Esophagus mucosa (tissue), 1 donor: ENCODE data around the gene FGF18. TPM values are rescaled to one million over a fixed set of nuclear protein-coding genes. Genes with fewer than 3 reads are reported as not detected.
A peak's percentile ranks its signal among the peaks of the same experiment; 100 is the strongest.
"Not testable (repeated sequence)": the region's sequence is repeated elsewhere in the genome, so short reads cannot be mapped to it uniquely, and the experiment has no call there.

Experiments
- ATAC-seq: fragments of 200-7000 bp; cut with Tn5 transposase; one replicate; pipeline ENCODE4 v1.9.1; 2020
- total RNA-seq: library from RNA; stranded (reverse); gene quantifications from one replicate; pipeline ENCODE4 v1.2.4, GENCODE V29; 2023
- donor health status: DM: yes; HTN: yes; CAD: no.

FGF18 gene
- total RNA-seq, 1 donor from 2014 or later = 0.08 TPM

DNA sequence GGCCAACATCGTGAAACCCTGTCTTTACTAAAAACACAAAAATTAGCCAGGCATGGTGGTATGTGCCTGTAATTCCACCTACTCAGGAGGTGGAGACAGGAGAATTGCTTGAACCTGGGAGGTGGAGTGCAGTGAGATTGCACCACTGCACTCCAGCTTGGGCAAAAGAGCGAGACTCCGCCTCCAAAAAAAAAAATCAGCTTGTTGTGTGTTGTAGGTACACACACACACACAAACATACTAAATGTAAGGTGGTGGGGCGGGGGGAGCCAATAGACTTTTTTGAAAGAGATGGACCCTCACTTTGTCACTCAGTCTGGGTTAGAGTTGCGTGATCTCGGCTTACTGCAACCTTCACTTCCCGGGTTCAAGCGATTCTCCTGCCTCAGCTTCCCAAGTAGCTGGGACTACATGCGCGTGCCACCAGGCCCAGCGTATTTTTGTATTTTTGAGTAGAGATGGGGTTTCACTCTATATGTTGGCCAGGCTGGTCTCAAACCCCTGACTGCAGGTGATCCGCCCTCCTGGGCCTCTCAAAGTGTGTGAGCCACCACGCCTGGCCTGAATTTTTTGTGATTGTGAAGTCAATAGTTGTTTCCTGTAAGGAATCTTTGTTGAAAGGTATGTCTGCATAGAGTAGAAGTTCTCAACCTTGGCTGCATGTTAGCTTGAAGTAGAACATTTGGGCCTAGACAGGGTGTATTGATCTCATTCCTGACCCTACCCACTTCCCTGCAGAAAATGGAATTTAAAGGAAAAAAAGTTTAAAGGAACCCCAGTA lies 18.1 kb upstream of the FGF18 start:
- ATAC-seq = no peak

DNA sequence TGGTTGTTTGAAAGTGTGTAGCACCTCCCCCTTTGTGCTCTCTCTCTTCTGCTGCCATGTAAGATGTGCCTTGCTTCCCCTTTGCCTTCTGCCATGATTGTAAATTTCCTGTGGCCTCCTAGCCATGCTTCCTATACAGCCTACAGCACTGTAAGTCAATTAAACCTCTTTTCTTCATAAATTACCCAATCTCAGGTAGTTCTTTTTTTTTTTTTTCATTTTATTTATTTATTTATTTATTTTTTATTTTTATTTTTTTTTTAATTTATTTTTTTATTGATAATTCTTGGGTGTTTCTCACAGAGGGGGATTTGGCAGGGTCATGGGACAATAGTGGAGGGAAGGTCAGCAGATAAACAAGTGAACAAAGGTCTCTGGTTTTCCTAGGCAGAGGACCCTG lies 16.7 kb upstream of the FGF18 start:
- not testable (repeated sequence) for ATAC-seq

DNA sequence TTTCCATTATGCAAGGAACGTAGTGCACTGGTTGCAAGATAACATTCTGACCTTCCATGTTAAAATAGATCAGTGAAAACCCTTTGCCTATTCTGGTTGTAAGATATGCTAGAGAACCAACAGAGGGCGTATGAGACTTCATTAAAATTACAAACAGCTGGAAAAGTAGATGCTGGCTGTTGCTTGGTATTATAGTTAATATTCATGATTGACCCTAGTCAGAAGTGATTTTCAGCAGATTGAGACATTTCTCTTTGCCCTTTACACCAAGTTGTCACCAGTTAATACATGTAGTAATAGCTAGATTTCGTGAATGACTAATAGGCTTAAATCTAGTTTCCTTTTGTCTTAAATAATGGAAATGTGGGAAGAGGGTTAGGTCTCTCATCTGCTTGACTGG lies 13.8 kb upstream of the FGF18 start:
- no peak for ATAC-seq

DNA sequence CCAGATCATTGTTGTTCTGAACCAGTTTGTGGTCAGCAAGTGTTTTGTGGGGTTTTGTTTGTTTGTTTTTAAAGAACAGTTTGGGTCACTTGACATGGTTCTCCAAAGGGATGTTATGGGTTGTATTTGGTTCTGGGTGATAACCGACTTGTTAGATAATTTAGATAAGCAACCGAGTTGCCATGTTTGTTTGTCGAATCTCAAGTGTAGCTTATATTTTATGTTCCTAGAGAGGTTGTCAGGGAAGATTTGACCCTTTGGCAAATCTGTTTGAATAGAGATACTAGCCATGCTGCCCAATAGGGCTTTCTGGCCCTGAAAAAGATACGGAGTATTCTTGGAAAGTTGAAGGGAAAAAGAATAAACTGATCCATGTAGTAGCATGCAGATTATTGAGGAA lies 12.2 kb upstream of the FGF18 start:
- no peak for ATAC-seq

DNA sequence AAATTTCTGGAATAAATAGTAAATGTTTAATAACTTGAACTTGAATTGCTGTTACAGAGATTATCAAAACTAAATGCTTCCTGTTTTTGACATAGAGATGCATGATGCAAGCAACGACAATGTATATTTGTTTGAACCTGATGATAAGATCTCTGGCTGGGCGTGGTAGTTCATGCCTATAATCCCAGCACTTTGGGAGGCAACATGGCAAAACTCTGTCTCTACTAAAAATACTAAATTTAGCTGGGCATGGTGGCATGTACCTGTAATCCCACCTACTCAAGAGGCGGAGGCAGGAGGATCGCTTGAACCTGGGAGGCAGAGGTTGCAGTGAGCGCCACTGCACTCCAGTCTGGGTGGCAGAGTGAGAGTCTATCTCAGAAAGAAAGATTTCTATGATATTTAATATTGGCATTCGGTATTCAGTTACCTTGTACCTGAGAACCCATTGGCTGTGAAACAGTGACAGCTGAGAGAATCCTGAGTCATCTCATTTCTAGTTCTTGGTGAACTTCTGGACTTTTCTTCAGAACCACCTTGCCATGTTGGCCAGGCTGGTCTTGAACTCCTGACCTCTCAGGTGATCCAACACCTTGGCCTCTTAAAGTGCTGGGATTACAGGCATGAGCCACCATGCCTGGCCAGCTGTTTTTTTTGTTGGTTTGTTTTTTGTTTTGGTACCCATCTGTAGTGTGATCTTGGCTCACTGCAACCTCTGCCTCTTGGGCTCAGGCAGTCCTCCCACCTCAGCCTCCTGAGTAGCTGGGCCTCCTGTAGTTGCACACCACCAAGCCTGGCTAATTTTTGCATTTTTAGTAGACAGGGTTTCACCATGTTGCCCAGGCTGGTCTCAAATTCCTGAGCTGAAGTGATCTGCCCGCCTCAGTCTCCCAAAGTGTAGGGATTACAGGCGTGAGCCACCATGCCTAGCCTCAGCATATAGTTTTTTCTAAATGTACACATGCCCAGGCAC lies 10.0 kb upstream of the FGF18 start:
- ATAC-seq = no peak

DNA sequence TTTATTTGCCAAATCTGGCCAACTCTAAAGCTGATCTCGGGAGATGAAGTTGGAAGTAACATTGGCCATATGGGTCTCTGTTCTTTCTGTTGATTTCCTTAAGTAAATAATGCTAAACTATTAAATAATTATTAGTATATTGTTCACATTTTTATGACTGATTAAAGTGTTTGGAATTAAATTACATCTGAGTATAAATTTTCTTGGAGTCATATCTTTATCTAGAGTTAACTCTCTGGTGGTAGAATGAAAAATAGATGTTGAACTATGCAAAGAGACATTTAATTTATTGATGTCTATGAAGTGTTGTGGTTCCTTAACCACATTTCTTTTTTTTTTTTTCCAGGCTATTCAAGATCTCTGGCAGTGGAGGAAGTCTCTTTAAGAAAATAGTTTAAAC lies 9.3 kb upstream of the FGF18 start:
- ATAC-seq = no peak

DNA sequence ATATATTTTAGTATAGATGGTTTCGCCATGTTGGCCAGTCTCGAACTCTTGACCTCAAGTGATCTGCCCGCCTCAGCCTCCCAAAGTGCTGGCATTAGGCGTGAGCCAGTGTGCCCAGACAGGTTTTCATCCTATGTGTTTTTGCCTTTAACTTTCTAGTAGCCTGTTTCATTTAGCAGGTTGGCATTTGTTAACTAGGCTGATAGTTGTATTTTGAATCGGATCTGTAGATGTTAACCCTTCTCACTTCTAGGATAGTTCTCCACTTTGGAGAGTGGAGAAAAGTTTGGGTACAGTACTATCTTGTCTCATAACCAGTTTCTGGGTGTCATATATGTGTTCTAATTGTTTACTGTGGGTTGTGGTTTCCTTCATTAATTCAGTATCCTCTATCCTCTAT lies 7.3 kb upstream of the FGF18 start:
- ATAC-seq = no peak

DNA sequence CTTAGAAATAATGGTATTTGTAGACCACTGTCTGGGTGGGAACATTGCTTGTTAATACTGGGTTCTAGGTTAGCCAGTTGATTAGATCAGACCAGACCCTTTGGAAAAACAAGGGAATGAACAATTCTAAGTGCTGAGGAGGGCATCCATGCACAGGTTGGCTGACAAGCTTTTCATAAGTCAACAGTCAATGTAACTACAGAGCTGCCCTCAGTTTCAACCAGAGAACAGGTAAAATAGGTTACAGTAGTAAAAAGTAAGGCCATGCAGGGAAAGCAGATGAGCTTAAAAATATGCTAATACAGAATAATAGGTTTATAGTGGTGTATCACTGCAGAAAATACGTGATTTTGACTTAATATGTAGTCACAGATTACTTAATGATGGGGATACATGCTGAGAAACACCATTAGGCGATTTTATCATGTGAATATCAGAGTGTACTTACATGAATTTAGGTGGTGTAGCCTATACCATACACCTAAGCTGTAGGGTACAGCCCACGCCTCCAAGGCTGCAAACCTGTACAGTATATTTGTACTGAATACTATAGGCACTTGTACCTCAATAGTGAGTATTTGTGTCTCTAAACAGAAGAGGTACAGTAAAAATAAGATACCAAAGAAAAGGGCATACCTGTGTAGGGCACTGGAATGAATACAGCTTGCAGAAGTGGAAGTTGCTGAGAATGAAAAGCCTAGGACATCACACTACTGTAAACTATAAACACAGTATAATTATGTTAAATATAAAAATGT lies 6.1 kb upstream of the FGF18 start:
- ATAC-seq = no peak

DNA sequence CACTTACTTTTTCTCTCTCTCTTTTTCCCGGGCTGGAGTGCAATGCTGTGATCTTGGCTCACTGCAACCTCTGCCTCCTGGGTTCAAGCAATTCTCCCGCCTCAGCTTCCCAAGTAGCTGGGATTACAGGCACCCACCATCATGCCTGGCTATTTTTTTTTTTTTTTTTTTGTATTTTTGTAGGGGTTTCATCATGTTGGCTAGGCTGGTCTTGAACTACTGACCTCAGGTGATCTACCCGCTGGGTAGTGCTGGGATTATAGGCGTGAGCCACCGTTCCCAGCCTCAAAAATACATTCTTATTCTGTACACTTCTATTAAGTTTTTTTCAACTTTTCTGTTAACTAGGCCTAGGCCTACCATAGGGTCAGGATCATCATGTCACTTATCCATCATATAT lies 5.5 kb upstream of the FGF18 start:
- ATAC-seq = not testable (repeated sequence)

DNA sequence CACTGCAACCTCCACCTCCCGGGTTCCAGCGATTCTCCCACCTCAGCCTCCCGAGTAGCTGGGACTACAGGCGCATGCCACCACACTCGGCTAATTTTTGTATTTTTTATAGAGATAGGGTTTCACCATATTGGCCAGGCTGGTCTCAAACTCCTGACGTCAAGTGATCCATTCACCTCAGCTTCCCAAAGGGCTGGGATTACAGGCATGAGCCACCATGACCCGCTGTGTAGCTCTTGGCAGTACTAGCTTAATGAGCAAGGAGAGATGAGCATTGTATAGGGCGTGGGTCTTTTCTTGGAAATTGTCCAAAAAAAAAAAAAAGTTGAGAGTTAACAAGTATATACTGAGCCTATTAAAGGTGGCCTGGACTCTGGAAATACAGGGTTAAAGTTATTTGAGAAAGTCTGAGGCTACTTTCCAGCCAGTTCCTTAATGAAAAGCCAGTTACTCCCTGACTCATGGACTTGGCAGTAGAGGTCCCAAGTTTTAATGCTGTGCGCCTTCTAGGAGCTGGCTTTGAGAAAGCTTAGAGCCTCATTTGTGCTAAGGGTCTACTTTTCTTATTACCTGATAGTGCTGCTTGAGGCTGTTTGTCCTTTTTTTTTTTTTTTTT lies 4.2 kb upstream of the FGF18 start:
- peak; percentile 25 for ATAC-seq

DNA sequence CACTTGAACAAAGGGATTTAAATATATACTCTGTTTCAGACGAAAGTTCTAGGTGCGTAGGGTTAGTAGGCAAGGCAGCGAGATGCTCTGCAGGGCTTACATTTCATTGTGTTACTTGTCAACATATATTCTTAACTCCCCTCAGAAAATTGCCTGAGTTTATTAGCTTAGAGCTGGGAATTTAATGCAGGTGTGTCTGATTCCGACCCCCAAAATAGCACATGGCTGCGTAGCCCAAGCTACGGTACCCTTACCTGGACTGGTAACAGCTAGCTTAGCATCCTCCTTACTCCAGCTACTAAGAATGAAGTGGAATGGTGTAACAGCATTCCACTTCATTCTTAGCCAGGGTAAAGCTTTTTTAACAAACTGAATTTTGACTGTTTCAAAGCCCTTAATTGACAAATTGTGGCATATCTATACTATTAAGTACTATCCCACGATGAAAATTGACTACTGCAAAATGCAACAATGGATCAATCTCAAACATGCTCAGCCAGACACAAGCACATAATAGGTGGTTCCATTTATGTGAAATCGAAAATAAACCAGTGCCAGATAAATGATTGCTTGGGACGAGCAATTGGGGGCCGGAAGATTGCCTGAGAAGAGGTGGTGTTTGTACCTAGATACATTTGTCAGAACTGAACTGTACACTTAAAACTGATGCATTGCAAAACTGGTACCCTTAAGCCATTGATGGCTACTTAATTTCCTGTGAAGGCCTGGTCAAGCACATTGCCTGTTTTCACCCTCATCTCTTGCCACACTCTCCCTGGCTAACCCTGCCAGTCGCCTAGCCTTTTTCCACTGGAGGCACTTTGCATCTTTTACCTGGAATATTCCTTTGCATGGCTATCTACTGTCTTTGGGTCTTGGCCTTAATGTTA lies 3.0 kb upstream of the FGF18 start:
- no peak for ATAC-seq

DNA sequence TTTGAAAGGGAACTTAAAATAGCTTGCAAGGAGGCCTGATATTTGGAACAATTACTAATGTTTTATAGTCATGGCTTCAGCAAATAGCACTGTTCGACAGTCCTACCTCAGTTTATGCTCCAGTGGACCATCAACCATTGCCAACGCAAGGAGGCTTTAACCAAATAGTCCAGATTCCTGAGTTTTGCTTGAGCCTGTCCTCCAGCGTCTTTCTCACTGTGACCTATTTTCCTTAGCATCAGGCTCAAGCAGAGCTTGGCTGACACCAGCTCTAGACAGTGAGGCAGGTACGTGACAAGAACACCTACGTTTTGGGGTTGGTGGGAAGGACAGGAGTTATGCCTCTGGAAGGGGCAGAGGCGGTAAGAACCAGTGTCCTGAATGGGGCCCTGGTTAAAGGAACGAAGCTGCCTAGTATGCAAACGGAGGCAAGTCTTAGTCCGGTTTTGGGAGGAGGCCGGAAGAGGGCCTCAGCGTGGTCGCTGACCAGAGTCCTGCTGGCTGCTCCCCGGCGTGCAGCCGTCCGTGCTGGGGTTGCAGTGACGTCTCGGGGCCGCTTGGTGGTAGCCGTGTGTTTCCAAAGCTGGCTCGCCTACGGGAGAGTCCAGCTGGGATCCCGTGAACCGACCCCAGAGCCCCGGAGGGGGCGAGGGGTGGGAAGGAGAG lies 998 bp upstream of the FGF18 start:
- ATAC-seq = peak; percentile 74

DNA sequence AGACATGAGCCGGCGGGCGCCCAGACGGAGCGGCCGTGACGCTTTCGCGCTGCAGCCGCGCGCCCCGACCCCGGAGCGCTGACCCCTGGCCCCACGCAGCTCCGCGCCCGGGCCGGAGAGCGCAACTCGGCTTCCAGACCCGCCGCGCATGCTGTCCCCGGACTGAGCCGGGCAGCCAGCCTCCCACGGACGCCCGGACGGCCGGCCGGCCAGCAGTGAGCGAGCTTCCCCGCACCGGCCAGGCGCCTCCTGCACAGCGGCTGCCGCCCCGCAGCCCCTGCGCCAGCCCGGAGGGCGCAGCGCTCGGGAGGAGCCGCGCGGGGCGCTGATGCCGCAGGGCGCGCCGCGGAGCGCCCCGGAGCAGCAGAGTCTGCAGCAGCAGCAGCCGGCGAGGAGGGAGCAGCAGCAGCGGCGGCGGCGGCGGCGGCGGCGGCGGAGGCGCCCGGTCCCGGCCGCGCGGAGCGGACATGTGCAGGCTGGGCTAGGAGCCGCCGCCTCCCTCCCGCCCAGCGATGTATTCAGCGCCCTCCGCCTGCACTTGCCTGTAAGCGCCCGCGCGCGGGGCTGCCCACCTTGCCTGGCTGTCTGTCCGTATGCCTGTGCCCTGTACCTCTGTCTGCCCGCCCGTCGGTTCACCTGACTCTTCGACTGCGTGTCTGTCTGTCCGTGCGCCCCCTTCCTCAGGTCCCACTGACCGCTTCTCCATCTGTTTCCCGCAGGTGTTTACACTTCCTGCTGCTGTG lies 412 bp downstream of the FGF18 start:
- peak; percentile 36 for ATAC-seq

DNA sequence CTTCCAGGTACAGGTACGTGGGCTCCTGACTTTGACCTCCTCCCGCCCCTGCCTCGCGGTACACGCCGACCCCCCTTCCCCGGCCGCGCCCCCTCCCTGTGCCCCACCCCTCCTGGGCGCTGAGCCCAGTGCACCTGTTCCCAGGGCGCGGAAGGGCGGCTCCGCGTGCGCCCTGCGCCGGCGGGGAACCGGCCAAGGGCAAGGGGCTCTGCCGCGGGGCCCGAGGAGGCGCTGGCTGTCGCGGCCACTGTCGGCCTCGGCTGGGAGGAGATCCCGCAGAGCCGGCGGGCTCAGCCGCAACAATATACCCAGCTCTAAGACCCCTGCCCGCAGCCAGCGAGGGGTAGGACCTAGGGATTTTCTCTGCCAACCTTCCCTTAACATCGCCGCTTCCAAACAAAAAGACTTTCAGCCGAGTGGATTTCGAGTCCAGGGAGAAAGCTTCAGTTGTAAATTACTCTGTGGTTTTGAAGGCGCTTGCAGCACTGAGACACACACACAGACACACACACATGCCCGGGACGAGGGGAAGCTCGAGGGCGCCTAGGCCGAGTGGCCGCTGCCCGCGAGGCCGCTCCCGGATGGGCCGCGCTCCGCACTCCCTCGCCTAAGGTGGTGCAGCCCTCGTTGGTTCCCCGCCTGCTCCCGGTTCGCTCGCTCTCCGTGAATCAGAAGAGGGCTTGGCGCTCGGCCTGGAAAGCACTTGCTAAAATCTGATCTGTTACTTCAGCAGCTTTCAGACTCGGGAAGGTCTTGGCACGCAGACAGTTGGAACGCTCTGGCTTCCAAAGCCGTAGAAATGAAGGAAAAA lies 1.2 kb downstream of the FGF18 start:
- peak; percentile 24 for ATAC-seq

DNA sequence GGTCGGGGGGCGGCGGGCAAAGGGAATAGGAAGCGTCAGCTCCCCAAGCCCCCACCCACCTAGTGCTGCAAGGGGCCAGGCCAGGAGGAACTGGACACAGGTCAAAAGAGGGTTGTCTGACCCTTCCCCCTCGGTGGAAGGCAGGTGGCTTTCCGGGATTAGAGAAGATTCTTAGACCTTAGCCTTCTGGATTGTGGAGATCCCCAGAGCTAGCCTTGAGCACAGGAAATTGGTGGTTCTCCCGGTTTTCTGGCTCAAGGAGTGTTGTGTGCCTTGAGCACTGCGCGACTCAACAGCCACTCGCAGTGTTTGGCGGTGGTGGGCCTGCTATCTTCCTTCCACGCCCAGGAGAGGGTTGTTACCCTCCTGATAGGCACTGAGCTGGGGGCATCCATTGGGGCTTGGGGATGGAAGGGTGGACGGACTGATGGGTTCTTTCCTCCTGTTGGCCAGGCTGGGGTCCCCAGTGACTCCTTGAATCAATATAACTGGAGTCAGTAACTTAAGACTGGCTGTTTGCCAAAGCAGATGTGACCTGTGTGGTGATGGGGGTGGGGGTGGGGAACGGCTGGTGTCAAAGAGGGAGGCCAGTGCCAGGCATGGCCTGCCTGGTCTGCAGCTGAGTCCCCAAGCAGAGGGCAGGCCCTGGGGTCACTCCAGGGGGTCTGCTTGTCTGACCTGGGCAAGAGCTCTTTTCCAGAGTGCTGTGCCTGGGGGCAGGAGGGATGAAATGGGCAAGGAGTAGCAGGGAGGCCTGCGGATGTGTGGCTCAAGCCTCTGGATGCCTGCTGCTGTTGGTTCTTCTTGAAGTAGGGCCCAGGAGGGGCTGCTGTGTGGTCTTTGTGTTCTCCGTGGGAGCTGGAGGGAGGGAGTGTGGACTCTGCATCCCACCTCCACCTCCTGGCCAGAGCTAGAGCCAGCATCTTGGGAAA lies 2.1 kb downstream of the FGF18 start:
- ATAC-seq = no peak

DNA sequence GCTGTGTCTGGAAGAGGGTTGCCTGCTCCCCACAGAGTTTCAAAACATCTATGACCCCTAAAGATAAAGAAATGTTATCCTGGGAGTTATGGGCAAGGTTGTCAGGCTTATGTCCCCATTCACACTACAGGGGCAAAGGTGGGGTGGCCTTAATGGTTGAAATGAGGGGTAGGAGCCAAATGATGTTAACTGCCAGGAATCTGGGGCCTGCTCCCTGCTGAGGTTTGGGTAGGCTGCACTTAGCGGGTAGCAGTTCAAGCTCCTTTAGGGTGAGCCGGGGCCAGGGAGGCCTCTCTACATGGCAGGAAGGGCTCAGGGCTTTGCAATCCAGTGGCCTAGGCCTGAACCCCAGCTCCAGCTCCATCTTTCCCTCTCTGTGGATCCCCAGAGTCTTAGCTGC lies 3.0 kb downstream of the FGF18 start:
- no peak for ATAC-seq

DNA sequence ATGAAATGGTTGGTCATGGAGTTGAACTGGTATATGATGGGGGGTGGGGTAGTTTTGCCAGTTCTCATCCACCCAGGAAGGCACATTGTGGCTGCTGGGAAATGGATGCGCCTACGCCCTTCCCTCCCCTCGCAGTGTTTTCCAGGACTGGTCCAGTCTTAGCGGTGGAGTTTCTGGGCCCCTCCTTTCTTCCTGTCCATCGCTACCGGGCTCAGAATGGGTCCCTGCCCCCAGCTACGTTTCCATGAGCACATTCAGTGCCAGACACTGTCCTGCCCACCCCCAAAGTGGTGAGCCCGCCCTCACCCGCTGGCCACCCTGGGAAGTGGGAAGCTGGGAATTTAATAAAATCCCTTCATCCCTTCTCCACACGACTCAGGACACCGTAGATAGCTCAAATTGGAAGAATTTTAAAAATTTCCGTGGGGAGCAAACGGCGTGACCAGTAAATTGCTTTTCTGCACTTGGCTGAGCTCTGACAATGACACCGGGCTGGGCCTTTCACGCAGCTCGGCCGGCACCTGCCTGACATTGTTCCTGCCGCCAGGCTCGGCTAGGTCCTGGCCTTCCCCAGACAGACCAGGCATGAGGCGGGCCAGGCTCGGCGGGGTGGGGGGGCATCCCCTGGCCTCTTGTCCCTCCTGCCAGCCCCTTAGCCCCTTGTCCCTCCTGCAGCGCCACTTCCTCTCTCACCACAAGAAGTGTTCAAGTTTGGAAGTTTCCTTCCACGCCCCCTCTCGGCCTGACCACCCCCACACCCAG lies 3.6 kb downstream of the FGF18 start:
- ATAC-seq = no peak
